GM12864 (cell line): ENCODE measurements around the gene PPP1R11.

Experiments
- DNase-seq: peaks from one replicate; pipeline ENCODE4 v3.0.0-alpha.2; 2011; ENCODE audit warnings: low read depth
- H3K4me3 ChIP-seq: 2 replicates; pipeline ENCODE4 v1.5.1; 2011; ENCODE audit warnings: mild to moderate bottlenecking, low read depth, low read length, control low read depth
- TF ChIP-seq, protein P1 (sequence below): IDR thresholded peaks from 2 replicates; pipeline ENCODE4 v1.5.1; 2011; ENCODE audit warnings: low read depth, mild to moderate bottlenecking, moderate library complexity, low read length, control low read depth, inconsistent platforms; ENCODE audit errors: missing control alignments

Gene PPP1R11

DNA sequence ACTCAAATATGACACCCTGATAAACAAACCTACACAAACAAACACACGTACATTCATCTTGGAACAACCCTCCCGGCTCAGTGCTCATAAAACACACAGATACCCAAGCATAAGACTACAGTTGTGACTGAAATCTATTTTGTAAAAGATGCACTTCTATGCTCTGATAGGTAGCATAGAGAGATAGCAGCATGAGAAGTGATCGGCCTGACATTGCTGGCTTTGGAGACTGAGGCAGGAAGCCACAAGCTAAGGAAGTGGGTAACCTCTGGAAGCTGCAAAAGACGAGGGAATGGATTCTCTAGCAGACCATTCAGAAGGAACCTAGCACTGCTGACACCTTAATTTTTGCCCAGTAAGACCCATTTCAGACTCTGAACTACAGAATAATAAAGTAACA is 10.2 kb downstream of the PPP1R11 start:
- no peak for DNase-seq
- TF ChIP-seq, protein P1, sequence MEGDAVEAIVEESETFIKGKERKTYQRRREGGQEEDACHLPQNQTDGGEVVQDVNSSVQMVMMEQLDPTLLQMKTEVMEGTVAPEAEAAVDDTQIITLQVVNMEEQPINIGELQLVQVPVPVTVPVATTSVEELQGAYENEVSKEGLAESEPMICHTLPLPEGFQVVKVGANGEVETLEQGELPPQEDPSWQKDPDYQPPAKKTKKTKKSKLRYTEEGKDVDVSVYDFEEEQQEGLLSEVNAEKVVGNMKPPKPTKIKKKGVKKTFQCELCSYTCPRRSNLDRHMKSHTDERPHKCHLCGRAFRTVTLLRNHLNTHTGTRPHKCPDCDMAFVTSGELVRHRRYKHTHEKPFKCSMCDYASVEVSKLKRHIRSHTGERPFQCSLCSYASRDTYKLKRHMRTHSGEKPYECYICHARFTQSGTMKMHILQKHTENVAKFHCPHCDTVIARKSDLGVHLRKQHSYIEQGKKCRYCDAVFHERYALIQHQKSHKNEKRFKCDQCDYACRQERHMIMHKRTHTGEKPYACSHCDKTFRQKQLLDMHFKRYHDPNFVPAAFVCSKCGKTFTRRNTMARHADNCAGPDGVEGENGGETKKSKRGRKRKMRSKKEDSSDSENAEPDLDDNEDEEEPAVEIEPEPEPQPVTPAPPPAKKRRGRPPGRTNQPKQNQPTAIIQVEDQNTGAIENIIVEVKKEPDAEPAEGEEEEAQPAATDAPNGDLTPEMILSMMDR: no peak
- no peak overlapping the region for H3K4me3 ChIP-seq

DNA sequence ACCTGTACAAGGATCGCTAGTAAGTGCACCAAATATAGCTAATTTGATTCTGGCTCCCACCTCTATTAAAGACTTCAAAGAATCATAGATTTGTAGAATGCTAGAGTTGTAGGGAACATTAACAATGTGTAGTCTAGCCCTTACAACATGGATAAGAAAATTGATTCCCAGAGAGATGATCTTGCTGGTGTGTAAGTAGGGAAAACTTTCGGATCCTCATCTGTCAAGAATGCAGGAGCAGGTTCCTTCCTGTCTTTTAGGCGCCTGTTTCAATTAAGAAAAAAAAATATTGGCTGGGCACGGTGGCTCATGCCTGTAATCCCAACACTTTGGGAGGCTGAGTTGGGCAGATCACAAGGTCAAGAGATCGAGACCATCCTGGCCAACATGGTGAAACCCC is 20.9 kb downstream of the PPP1R11 start:
- H3K4me3 ChIP-seq: no peak overlapping the region
- TF ChIP-seq, protein P1: no peak
- DNase-seq: no peak

DNA sequence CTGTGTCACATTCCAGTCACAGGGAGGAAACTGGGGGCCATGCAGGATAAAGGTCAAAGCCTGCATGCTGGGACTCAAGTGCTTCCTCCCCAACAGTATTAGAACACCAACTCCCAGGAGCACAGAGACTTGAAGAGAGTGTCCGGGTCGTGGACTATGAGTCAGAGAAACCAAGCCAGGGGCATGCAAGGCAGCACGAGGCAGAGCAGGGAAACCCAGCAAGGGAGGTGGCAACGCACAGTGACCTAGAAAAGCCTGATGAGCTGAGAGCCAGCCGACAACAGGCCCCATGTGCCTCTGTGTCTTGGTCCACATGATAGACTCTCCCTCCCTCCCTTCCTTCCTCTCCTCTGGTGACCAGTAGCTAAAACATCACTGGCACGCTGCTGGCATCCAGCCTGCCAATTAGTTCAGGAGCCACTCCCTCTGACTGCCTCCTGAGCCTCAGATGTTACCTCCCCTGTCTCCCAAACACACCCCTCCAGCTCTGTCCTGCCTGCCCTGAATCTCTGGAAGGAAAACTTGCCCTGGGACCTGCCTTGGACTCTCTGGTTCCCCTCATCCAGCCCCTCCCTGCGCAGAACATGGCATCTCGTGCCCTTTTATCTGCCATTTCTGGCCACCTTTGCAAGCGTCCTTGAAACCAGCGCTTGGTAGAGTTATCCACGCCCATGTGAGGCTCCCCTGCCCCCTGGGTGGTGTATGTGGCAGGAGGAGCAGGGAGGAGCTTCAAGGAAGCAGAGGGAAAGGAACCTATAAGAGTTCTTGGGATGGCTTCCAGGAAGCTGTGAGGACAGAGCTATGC is 24.8 kb downstream of the PPP1R11 start:
- no peak overlapping the region for H3K4me3 ChIP-seq
- TF ChIP-seq, protein P1: no peak
- no peak for DNase-seq

- DNase-seq: no peak
- no peak overlapping the region for H3K4me3 ChIP-seq
- TF ChIP-seq, protein P1: no peak
Measured at GRCh38 chr6:30092852-30093543, 26.0 kb downstream of the PPP1R11 start.

GRCh38 chr6:30093951-30094661 is 27.1 kb downstream of the PPP1R11 start:
- H3K4me3 ChIP-seq: no peak overlapping the region
- TF ChIP-seq, protein P1: no peak
- no peak for DNase-seq

DNA sequence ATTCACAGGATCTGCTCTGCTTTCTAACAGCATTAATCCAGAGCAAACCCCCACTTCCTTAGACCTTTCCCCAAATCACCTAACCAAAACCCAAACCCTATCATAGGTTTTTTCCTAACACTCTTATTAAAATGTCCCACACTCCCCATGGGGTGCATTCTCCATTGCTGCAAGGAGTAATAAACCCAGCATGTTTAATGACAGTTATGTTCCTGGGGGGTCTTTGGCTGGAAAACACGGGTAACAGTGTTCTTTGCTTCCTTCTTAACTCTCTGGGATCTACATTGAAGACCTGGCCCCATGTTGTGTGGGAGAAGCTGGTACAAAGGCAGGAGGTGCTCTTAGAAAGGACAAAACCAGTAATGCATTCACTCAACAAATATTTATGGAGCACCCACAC is 29.8 kb downstream of the PPP1R11 start:
- H3K4me3 ChIP-seq: no peak overlapping the region
- DNase-seq: no peak
- TF ChIP-seq, protein P1: no peak
